ENCODE data around the gene GLT6D1.
A peak's percentile ranks its signal among the peaks of the same experiment; 100 is the strongest.

- TF ChIP-seq POLR2AphosphoS5 (IDR thresholded peaks at IDR 0.05; ENCODE audit: low read depth, low read length): no peak
- peak in 2 of 3 experiments; percentile 71 to 78; a peak in 3 of 4 replicates for TF ChIP-seq CTCF (IDR thresholded peaks at IDR 0.05; ENCODE audit: control extremely low read depth in 1 of 3, insufficient read depth in 1 of 3, low read depth in 1 of 3, low read length in 3 of 3)
- TF ChIP-seq RBBP5 (IDR thresholded peaks at IDR 0.05; ENCODE audit: borderline replicate concordance, low read depth, low read length): no peak
- no peak for TF ChIP-seq POLR2A (IDR thresholded peaks at IDR 0.05; ENCODE audit: control extremely low read depth in 1 of 2, low read depth in 2 of 2, low read length in 2 of 2)
- no peak for TF ChIP-seq SIN3A (conservative IDR thresholded peaks at IDR 0.05 in 1 of 2, IDR thresholded peaks at IDR 0.05 in 1 of 2; ENCODE audit: low read depth in 1 of 2, low read length in 2 of 2)
- no peak for TF ChIP-seq CHD2 (IDR thresholded peaks at IDR 0.05; ENCODE audit: low read length)
- no peak for TF ChIP-seq USF2 (IDR thresholded peaks at IDR 0.05; ENCODE audit: low read length)
- TF ChIP-seq YY1 (IDR thresholded peaks at IDR 0.05; ENCODE audit: low read depth, low read length): no peak
- TF ChIP-seq TEAD4 (IDR thresholded peaks at IDR 0.05; ENCODE audit: low read depth, low read length): no peak
- no peak for TF ChIP-seq NANOG (IDR thresholded peaks at IDR 0.05; ENCODE audit: insufficient read depth, low read depth, low read length, poor library complexity, severe bottlenecking)
- TF ChIP-seq HDAC2 (IDR thresholded peaks at IDR 0.05; ENCODE audit: borderline replicate concordance in 1 of 2, low read depth in 2 of 2, low read length in 2 of 2): no peak
- TF ChIP-seq SIX5 (IDR thresholded peaks at IDR 0.05; ENCODE audit: low read depth, low read length): no peak
- peak; percentile 51 to 55 for TF ChIP-seq RAD21 (IDR thresholded peaks at IDR 0.05 in 1 of 2, conservative IDR thresholded peaks at IDR 0.05 in 1 of 2; ENCODE audit: low read depth in 2 of 2, low read length in 2 of 2)
- TF ChIP-seq EZH2 (IDR thresholded peaks at IDR 0.05; ENCODE audit: low read depth, low read length, severe bottlenecking): no peak
Observed at GRCh38 chr9:135602789-135603481, 36.4 kb downstream of the GLT6D1 start.

Data from H1 (cell line).